ENCODE results near the gene HSDL1. TPM values are rescaled to one million over a fixed set of nuclear protein-coding genes. Genes with fewer than 3 reads are reported as not detected.

HSDL1 gene
- total and polyA plus RNA-seq, 2 donors (not counting 3 experiments of a cell fraction or from before 2014, with no cell fraction given) = 19.9 to 27.9 TPM

DNA sequence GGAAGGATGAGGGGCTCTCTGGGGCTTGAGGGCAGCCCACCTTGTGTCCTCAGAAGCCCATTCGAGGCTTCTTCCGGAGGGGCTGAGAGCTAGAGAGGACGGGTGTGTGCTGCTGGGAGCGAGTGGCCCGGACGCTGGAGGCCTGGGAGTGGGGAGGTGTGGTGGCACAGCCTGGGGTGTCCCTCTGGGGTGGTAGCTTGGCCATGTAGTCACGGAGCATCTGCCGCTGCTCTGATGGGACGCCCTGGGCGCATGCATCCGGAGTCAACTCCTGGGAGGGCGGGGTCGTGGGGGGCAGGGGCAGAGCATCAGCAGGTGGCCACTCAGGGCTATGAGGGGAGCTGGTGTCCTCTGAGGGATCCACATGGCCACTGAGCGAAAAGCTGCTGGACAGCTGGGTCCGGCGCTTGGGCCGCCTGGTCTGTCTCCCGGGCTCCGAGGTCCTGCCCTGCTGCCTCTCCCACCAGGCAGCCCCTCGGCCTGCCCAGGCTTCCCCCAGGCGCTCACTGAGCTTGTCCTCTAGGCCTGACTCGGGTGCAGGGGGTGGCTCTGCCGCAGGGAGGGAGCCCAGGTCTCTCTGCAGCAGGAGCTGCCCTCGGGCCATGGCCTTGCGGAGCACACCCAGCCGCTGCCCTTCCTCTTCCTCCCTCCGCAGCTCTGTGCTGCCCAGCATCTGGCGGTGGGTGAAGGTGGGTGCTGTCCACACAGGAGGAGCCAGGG is 34.1 kb upstream of the HSDL1 start:
- Histone ChIP-seq H4K20me1 (replicated peaks; ENCODE audit: control insufficient read depth, extremely low read depth, insufficient read depth, low read length) (no peaks in the 10 kb centered on the region), H2AFZ (ENCODE audit: low read depth, low read length) (no peak overlapping the region), H3K27ac (ENCODE audit: insufficient read depth, low read depth, low read length) (no peak overlapping the region), H3K9me3 (replicated peaks; ENCODE audit: control insufficient read depth, insufficient read depth, low read length) (no peaks in the 10 kb centered on the region), H3K79me2 (ENCODE audit: control insufficient read depth, insufficient read depth, low read length) (peaks cover 6% of the 10 kb centered on the region), H3K36me3 (ENCODE audit: control insufficient read depth in 2 of 2, extremely low read depth in 1 of 2, insufficient read depth in 2 of 2, low read length in 2 of 2) (peaks cover 6 to 44% of the 10 kb centered on the region in 2 experiments), H3K27me3 (ENCODE audit: control insufficient read depth in 2 of 2, insufficient read depth in 2 of 2, low read length in 2 of 2) (no peaks in the 10 kb centered on the region), H3K4me1 (ENCODE audit: control insufficient read depth, extremely low read depth, insufficient read depth, low read length) (peaks cover 18% of the 10 kb centered on the region), H3K4me3 (replicated peaks in 1 of 3; ENCODE audit: insufficient read depth in 1 of 3, low read depth in 1 of 3, low read length in 3 of 3) (no peak overlapping the region), H3K9me1 (replicated peaks; ENCODE audit: control insufficient read depth, extremely low read depth, insufficient read depth, low read length) (no peaks in the 10 kb centered on the region), H3K9ac (replicated peaks; ENCODE audit: extremely low read depth, insufficient read depth, low read length) (no peak overlapping the region), H3K4me2 (ENCODE audit: insufficient read depth, low read length) (no peak overlapping the region)
- no peak for DNase-seq (ENCODE audit: low read depth, low spot score)
- intact Hi-C loops (cut with micrococcal nuclease) (loop anchor here (5.0 kb wide), 1 partner anchor 212 kb away; the partner anchor contains the start of gene NECAB2), dilution Hi-C loops (cut with MboI; ENCODE audit: extremely low pct_ligation_motif_present, low sequenced_read_pairs) (no loop called here)
- FAIRE-seq = no peak
- POLR2A ChIA-PET = no interaction called here
- BruUV-seq (replicated peaks) = no TSS peak
- CTCF ChIA-PET = interaction anchor here (1.1 to 2.0 kb wide), 4 partner anchors 8 to 223 kb away, joined by 3 to 12 read pairs (median 6); partner anchors contain the start of gene TAF1C
- TF ChIP-seq POLR2A (IDR thresholded peaks at IDR 0.05; ENCODE audit: low read depth, low read length) (no peak), POLR2AphosphoS5 (IDR thresholded peaks at IDR 0.05; ENCODE audit: insufficient read depth, low read depth, low read length) (no peak), JUN (IDR thresholded peaks at IDR 0.05; ENCODE audit: borderline replicate concordance, insufficient read depth, insufficient read length, low read depth) (no peak), MYC (IDR thresholded peaks at IDR 0.05; ENCODE audit: low read depth, low read length) (no peak), GATA2 (IDR thresholded peaks at IDR 0.05; ENCODE audit: insufficient read depth, insufficient read length, low read depth, low read length) (no peak), EZH2 (IDR thresholded peaks at IDR 0.05; ENCODE audit: borderline replicate concordance, low read depth, low read length, severe bottlenecking) (no peak), FOS (IDR thresholded peaks at IDR 0.05; ENCODE audit: borderline replicate concordance, insufficient read depth, low read length) (no peak)
- TF ChIP-seq, protein P1, sequence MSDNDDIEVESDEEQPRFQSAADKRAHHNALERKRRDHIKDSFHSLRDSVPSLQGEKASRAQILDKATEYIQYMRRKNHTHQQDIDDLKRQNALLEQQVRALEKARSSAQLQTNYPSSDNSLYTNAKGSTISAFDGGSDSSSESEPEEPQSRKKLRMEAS (IDR thresholded peaks at IDR 0.05; ENCODE audit: insufficient read depth, insufficient read length) = no peak
- TF ChIP-seq, protein P2, sequence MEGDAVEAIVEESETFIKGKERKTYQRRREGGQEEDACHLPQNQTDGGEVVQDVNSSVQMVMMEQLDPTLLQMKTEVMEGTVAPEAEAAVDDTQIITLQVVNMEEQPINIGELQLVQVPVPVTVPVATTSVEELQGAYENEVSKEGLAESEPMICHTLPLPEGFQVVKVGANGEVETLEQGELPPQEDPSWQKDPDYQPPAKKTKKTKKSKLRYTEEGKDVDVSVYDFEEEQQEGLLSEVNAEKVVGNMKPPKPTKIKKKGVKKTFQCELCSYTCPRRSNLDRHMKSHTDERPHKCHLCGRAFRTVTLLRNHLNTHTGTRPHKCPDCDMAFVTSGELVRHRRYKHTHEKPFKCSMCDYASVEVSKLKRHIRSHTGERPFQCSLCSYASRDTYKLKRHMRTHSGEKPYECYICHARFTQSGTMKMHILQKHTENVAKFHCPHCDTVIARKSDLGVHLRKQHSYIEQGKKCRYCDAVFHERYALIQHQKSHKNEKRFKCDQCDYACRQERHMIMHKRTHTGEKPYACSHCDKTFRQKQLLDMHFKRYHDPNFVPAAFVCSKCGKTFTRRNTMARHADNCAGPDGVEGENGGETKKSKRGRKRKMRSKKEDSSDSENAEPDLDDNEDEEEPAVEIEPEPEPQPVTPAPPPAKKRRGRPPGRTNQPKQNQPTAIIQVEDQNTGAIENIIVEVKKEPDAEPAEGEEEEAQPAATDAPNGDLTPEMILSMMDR (IDR thresholded peaks at IDR 0.05; ENCODE audit: extremely low read depth in 1 of 2, insufficient read depth in 1 of 2, low read depth in 1 of 2, low read length in 2 of 2) = no peak
